PFSK-1 (cell line): ENCODE measurements around the gene FAR1.

Experiments
- FOXP2 ChIP-seq: optimal IDR thresholded peaks from 2 replicates; pipeline ENCODE3; 2011; ENCODE audit warnings: borderline replicate concordance, control low read depth, inconsistent platforms; ENCODE audit not compliant: insufficient read depth; ENCODE audit errors: extremely low read length, extremely low read depth
- POLR2AphosphoS5 ChIP-seq: IDR thresholded peaks from 2 replicates; pipeline ENCODE4 v1.6.1; 2012; ENCODE audit warnings: low read depth, mild to moderate bottlenecking, control low read depth, low read length, moderate library complexity
- REST ChIP-seq, 2 experiments: IDR thresholded peaks; 2 replicates each; pipeline versions ENCODE4 v1.6.1 to v1.8.0; 2011 to 2012; ENCODE audit warnings: low read depth in 2 of 2, low read length in 2 of 2, control low read depth in 1 of 2, inconsistent platforms in 1 of 2, mild to moderate bottlenecking in 1 of 2, moderate library complexity in 1 of 2; ENCODE audit not compliant: insufficient read depth in 1 of 2
- SIN3A ChIP-seq: IDR thresholded peaks from 2 replicates; pipeline ENCODE4 v1.6.1; 2012; ENCODE audit warnings: mild to moderate bottlenecking, low read length, moderate library complexity, borderline replicate concordance; ENCODE audit not compliant: insufficient read depth

GRCh38 chr11:13726456-13726855, 58.0 kb downstream of the FAR1 start:
- TF ChIP-seq POLR2AphosphoS5 (no peak), SIN3A (no peak), REST (IDR thresholded peaks at IDR 0.05; ENCODE audit: insufficient read depth in 1 of 2, low read depth in 2 of 2, low read length in 2 of 2) (no peak), FOXP2 (no peak)
